Measurements from ENCODE around the gene GNG7.
"Not testable (repeated sequence)": the region's sequence is repeated elsewhere in the genome, so short reads cannot be mapped to it uniquely, and the experiment has no call there.

GNG7 gene

DNA sequence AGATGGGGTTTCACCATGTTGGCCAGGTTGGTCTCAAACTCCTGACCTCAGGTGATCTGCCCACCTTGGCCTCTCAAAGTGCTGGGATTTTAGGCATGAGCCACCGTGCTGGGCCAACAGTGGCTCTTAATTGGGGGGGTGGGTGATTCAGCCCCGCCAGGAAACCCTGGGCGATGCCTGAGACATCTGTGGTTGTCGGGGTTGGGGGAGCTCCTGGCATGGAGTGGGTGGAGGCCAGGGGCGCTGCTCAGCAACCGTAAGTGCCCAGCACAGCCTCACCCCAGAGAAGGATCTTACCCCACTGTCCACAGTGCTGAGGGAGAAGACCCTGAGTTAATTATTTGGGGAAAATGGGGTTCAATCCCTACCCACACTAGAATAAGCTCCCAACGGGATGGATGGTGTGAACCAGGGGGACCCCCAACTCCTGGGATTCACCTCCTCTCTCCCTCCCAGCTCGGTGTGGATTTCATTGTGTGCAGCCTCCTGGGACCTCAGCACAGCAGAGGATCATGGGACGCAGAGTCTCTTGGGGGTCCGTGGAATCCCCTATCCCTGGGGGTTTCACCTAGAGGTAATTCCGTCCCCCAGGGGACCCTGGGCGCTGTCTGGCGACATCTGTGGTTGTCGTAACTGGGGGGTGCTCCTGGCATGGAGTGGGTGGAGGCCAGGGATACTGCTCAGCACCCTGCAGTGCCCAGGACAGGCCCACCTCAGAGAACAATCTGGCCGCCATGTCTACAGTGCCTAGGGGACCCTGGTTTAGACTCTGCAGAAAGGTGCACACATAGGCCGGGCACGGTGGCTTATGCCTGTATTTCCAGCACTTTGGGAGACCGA is 157.7 kb downstream of the GNG7 start:
- peak overlapping the region; percentile 83 for H3K4me2 ChIP-seq (ENCODE audit: low read length)
- H2AFZ ChIP-seq (ENCODE audit: low read depth, low read length), result 0 out of 2 replicates have a peak overlapping the region, but pooled peaks have one; percentile 37
- peak overlapping the region; percentile 50; the same call in 1 of the 2 replicates for H3K9ac ChIP-seq (ENCODE audit: low read length)
- 0 out of 2 replicates have a peak, but pooled peaks cover 3% of the 10 kb centered on the region for H3K9me3 ChIP-seq (ENCODE audit: insufficient read depth, low read length)
- peak overlapping the region; percentile 28 for H3K27ac ChIP-seq (ENCODE audit: low read length)
- H3K4me3 ChIP-seq (ENCODE audit: low read length), result peak overlapping the region; percentile 60
- peaks cover 23% of the 10 kb centered on the region for H3K4me1 ChIP-seq (ENCODE audit: low read length)
- no peaks in the 10 kb centered on the region for H4K20me1 ChIP-seq (ENCODE audit: insufficient read depth, low read length)
- H3K36me3 ChIP-seq (replicated peaks; ENCODE audit: low read depth, low read length), result no peaks in the 10 kb centered on the region
- no peaks in the 10 kb centered on the region for H3K79me2 ChIP-seq (ENCODE audit: low read length)
- TF ChIP-seq, protein P1, sequence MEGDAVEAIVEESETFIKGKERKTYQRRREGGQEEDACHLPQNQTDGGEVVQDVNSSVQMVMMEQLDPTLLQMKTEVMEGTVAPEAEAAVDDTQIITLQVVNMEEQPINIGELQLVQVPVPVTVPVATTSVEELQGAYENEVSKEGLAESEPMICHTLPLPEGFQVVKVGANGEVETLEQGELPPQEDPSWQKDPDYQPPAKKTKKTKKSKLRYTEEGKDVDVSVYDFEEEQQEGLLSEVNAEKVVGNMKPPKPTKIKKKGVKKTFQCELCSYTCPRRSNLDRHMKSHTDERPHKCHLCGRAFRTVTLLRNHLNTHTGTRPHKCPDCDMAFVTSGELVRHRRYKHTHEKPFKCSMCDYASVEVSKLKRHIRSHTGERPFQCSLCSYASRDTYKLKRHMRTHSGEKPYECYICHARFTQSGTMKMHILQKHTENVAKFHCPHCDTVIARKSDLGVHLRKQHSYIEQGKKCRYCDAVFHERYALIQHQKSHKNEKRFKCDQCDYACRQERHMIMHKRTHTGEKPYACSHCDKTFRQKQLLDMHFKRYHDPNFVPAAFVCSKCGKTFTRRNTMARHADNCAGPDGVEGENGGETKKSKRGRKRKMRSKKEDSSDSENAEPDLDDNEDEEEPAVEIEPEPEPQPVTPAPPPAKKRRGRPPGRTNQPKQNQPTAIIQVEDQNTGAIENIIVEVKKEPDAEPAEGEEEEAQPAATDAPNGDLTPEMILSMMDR (IDR thresholded peaks at IDR 0.05; ENCODE audit: low read depth, low read length), result no peak
- no peak for TF ChIP-seq EZH2phosphoT487 (IDR thresholded peaks at IDR 0.05; ENCODE audit: low read depth)
- H3K27me3 ChIP-seq (ENCODE audit: low read depth, low read length), result no peaks in the 10 kb centered on the region

- Histone ChIP-seq H3K27ac (ENCODE audit: low read length) (peak overlapping the region; percentile 42), H3K9me3 (ENCODE audit: insufficient read depth, low read length) (no peaks in the 10 kb centered on the region), H4K20me1 (ENCODE audit: insufficient read depth, low read length) (no peaks in the 10 kb centered on the region), H3K9ac (ENCODE audit: low read length) (peak overlapping the region; percentile 63), H2AFZ (ENCODE audit: low read depth, low read length) (peak overlapping the region; percentile 91), H3K4me3 (ENCODE audit: low read length) (peak overlapping the region; percentile 60), H3K4me1 (ENCODE audit: low read length) (peaks cover 23% of the 10 kb centered on the region), H3K36me3 (replicated peaks; ENCODE audit: low read depth, low read length) (no peaks in the 10 kb centered on the region), H3K4me2 (ENCODE audit: low read length) (peak overlapping the region; percentile 83), H3K27me3 (ENCODE audit: low read depth, low read length) (no peaks in the 10 kb centered on the region), H3K79me2 (ENCODE audit: low read length) (no peaks in the 10 kb centered on the region)
- TF ChIP-seq, protein P1 (IDR thresholded peaks at IDR 0.05; ENCODE audit: low read depth, low read length), result no peak
- TF ChIP-seq EZH2phosphoT487 (IDR thresholded peaks at IDR 0.05; ENCODE audit: low read depth), result no peak
These were observed 158.7 kb downstream of the GNG7 start for GRCh38 chr19:2543463-2544442.

DNA sequence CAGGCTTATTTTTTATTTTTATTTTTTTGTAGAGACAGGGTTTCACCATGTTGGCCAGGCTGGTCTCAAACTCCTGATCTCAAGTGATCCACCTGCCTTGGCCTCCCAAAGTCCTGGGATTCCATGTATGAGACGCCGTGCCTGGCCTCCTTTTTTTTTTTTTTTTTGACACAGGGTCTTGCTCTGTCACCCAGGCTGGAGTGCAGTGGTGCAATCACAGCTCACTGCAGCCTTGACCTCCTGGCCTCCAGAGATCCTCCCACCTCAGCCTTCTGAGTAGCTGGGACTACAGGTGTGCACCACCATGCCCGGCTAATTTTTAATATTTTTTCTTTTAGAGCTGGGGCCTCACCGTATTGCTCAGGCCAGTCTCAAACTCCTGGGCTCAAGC is 159.4 kb downstream of the GNG7 start:
- Histone ChIP-seq H3K4me2 (ENCODE audit: low read length) (peak overlapping the region; percentile 83), H3K4me1 (ENCODE audit: low read length) (peaks cover 23% of the 10 kb centered on the region), H2AFZ (ENCODE audit: low read depth, low read length) (peak overlapping the region; percentile 91; the same call in 1 of the 2 replicates), H3K4me3 (ENCODE audit: low read length) (peak overlapping the region; percentile 60), H3K9ac (ENCODE audit: low read length) (peak overlapping the region; percentile 63; the same call in 1 of the 2 replicates)
- not testable (repeated sequence) for H4K20me1 ChIP-seq (ENCODE audit: insufficient read depth, low read length); H3K79me2 ChIP-seq (ENCODE audit: low read length); H3K36me3 ChIP-seq (replicated peaks; ENCODE audit: low read depth, low read length); H3K9me3 ChIP-seq (ENCODE audit: insufficient read depth, low read length); H3K27me3 ChIP-seq (ENCODE audit: low read depth, low read length); H3K27ac ChIP-seq (ENCODE audit: low read length)

- Histone ChIP-seq H3K4me3 (ENCODE audit: low read length) (no peak overlapping the region), H3K4me1 (ENCODE audit: low read length) (peaks cover 23% of the 10 kb centered on the region), H3K36me3 (replicated peaks; ENCODE audit: low read depth, low read length) (no peaks in the 10 kb centered on the region), H4K20me1 (ENCODE audit: insufficient read depth, low read length) (no peaks in the 10 kb centered on the region), H3K27ac (ENCODE audit: low read length) (no peak overlapping the region), H3K27me3 (ENCODE audit: low read depth, low read length) (no peaks in the 10 kb centered on the region), H3K9me3 (ENCODE audit: insufficient read depth, low read length) (no peaks in the 10 kb centered on the region), H3K79me2 (ENCODE audit: low read length) (no peaks in the 10 kb centered on the region), H2AFZ (ENCODE audit: low read depth, low read length) (no peak overlapping the region), H3K9ac (ENCODE audit: low read length) (no peak overlapping the region), H3K4me2 (ENCODE audit: low read length) (no peak overlapping the region)
- TF ChIP-seq, protein P1 (IDR thresholded peaks at IDR 0.05; ENCODE audit: low read depth, low read length), result no peak
- TF ChIP-seq EZH2phosphoT487 (IDR thresholded peaks at IDR 0.05; ENCODE audit: low read depth), result no peak
These were observed 160.0 kb downstream of the GNG7 start for GRCh38 chr19:2542341-2543069.
